Measurements from ENCODE around the gene CERK.

DNA sequence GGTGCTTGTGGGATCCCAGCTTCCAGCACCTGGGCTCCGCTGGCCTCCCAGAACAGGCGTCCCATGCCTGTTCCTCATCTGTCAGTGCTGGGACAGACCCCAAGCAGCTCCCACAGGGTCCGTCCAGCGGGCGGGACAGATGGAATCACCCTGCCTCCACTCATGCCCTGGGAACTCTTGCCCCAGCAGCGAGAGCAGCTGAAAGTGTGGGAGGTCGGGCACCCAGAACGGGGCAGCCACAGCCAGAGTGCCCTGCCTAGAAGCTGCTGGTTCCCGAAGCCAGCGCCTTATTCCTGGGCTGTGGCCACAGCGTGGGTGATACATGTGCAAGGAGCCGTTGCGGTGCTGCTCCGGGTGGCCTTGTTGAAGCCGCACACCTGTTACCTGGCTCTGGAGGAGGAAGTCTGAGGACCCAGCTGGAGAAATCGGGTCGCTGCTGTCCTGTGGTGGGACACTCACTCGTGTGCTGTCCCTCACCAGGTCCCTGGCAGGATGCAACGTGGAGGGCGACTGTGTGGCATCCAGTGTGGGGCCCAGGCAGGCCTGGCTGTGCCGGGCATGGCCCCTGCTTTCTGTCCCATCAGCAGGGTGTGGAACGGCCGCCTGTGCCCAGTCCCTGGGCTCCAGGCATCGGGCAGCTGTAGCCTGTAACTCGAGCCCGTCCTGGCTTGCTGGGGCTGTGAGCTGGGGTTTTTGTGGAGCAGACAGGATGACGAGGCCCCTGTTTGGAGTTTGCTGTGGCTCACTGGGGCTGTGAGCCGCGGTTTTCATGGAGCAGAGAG is 101.6 kb downstream of the CERK start:
- TF ChIP-seq POLR2AphosphoS5 (IDR thresholded peaks at IDR 0.05) (no peak), CTCF (IDR thresholded peaks at IDR 0.05 in 8 of 11, conservative IDR thresholded peaks at IDR 0.05 in 3 of 11) (no peak), POLR2A (IDR thresholded peaks at IDR 0.05) (no peak)

All from spleen (tissue), 7 donors.